ENCODE results near the gene DIPK2A. TPM values are rescaled to one million over a fixed set of nuclear protein-coding genes. Genes with fewer than 3 reads are reported as not detected.

Gene DIPK2A
- total RNA-seq, 1 experiment from 2014 or later, result 14.3 TPM

DNA sequence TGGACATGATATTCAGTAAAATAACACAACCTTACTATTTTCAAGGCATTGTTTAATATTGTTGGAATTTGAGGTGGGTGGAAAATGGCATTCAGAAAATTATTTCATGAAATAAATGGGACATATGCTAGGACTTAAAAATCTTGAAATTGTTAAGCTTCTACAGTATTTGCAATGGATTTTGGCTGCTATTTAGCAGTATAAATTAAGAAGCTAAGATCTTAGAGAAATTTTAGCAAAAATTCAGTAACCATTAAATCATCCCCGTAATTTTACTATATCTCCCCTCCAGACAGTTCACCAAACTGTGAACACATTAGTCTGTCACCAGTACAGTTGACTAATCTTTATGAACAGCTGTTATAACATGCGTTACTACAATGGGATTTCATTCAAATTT is 8.2 kb downstream of the DIPK2A start:
- ChIA-PET CTCF (no interaction called here), POLR2A (no interaction called here)
- H3K4me3 ChIP-seq (ENCODE audit: low read depth in 2 of 2, low read length in 2 of 2), result no peak overlapping the region
- H3K4me1 ChIP-seq (ENCODE audit: control insufficient read depth, insufficient read depth, low read length), result peaks cover 4% of the 10 kb centered on the region; the same call in 1 of the 2 replicates
- no peak for DNase-seq (ENCODE audit: low read depth, low spot score)
- BruUV-seq (replicated peaks), result no TSS peak
- no peak for ATAC-seq
- no peaks in the 10 kb centered on the region for H3K9me3 ChIP-seq (ENCODE audit: control insufficient read depth, insufficient read depth, low read depth, low read length)
- no peak overlapping the region for H3K27ac ChIP-seq (ENCODE audit: low read length)
- TF ChIP-seq SIN3A (IDR thresholded peaks at IDR 0.05; ENCODE audit: borderline replicate concordance, insufficient read depth, low read depth, low read length), result no peak
- TF ChIP-seq TCF7L2 (IDR thresholded peaks at IDR 0.05; ENCODE audit: low read depth, low read length), result no peak
- no peak for TF ChIP-seq POLR2AphosphoS5 (IDR thresholded peaks at IDR 0.05; ENCODE audit: low read depth, low read length)
- TF ChIP-seq, protein P1, sequence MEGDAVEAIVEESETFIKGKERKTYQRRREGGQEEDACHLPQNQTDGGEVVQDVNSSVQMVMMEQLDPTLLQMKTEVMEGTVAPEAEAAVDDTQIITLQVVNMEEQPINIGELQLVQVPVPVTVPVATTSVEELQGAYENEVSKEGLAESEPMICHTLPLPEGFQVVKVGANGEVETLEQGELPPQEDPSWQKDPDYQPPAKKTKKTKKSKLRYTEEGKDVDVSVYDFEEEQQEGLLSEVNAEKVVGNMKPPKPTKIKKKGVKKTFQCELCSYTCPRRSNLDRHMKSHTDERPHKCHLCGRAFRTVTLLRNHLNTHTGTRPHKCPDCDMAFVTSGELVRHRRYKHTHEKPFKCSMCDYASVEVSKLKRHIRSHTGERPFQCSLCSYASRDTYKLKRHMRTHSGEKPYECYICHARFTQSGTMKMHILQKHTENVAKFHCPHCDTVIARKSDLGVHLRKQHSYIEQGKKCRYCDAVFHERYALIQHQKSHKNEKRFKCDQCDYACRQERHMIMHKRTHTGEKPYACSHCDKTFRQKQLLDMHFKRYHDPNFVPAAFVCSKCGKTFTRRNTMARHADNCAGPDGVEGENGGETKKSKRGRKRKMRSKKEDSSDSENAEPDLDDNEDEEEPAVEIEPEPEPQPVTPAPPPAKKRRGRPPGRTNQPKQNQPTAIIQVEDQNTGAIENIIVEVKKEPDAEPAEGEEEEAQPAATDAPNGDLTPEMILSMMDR (IDR thresholded peaks at IDR 0.05), result no peak
- TF ChIP-seq, protein P2, sequence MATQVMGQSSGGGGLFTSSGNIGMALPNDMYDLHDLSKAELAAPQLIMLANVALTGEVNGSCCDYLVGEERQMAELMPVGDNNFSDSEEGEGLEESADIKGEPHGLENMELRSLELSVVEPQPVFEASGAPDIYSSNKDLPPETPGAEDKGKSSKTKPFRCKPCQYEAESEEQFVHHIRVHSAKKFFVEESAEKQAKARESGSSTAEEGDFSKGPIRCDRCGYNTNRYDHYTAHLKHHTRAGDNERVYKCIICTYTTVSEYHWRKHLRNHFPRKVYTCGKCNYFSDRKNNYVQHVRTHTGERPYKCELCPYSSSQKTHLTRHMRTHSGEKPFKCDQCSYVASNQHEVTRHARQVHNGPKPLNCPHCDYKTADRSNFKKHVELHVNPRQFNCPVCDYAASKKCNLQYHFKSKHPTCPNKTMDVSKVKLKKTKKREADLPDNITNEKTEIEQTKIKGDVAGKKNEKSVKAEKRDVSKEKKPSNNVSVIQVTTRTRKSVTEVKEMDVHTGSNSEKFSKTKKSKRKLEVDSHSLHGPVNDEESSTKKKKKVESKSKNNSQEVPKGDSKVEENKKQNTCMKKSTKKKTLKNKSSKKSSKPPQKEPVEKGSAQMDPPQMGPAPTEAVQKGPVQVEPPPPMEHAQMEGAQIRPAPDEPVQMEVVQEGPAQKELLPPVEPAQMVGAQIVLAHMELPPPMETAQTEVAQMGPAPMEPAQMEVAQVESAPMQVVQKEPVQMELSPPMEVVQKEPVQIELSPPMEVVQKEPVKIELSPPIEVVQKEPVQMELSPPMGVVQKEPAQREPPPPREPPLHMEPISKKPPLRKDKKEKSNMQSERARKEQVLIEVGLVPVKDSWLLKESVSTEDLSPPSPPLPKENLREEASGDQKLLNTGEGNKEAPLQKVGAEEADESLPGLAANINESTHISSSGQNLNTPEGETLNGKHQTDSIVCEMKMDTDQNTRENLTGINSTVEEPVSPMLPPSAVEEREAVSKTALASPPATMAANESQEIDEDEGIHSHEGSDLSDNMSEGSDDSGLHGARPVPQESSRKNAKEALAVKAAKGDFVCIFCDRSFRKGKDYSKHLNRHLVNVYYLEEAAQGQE (IDR thresholded peaks at IDR 0.05; ENCODE audit: insufficient read depth in 1 of 2, low read depth in 2 of 2, low read length in 1 of 2), result no peak
- no peaks in the 10 kb centered on the region for H3K36me3 ChIP-seq (ENCODE audit: control insufficient read depth, insufficient read depth, low read length)
- in situ Hi-C loops (cut with HindIII; ENCODE audit: low pct_unique_long_range_greater_than_20kb, low sequenced_read_pairs), result no loop called here
- intact Hi-C loops (cut with micrococcal nuclease; ENCODE audit: unreplicated experiment), result loop anchor here (5.0 kb wide), 1 partner anchor 792 kb away; no protein-coding TSS in a partner anchor
- no peaks in the 10 kb centered on the region for H3K27me3 ChIP-seq (ENCODE audit: control insufficient read depth, insufficient read depth, low read length)

DNA sequence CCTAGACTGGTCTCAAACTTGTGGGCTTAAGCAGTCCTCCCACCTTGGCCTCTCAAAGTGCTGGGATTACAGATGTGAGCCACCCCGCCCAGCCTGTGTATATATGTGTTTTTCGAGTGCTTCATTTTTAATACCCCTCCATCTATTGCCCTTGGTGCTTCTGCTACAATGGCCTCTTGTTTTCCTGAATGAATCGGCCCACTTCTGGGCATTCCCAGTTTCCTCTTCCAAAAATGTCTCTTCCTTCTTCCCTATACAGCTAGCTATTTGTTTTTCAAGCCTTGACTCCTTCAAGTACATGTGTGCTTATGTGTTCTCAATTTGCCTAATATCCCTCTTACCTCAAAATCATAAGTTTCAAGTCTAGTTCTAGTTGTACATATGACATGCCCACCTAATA is 16.7 kb downstream of the DIPK2A start:
- H3K27ac ChIP-seq (ENCODE audit: low read length), result no peak overlapping the region
- TF ChIP-seq TCF7L2 (IDR thresholded peaks at IDR 0.05; ENCODE audit: low read depth, low read length) (no peak), SIN3A (IDR thresholded peaks at IDR 0.05; ENCODE audit: borderline replicate concordance, insufficient read depth, low read depth, low read length) (no peak), POLR2AphosphoS5 (IDR thresholded peaks at IDR 0.05; ENCODE audit: low read depth, low read length) (no peak)
- TF ChIP-seq, protein P1 (IDR thresholded peaks at IDR 0.05), result no peak
- TF ChIP-seq, protein P2 (IDR thresholded peaks at IDR 0.05; ENCODE audit: insufficient read depth in 1 of 2, low read depth in 2 of 2, low read length in 1 of 2), result no peak
- no peak overlapping the region for H3K4me3 ChIP-seq (ENCODE audit: low read depth in 2 of 2, low read length in 2 of 2)
- intact Hi-C loops (cut with micrococcal nuclease; ENCODE audit: unreplicated experiment) (no loop called here), in situ Hi-C loops (cut with HindIII; ENCODE audit: low pct_unique_long_range_greater_than_20kb, low sequenced_read_pairs) (no loop called here)
- CTCF ChIA-PET, result no interaction called here
- H3K36me3 ChIP-seq (ENCODE audit: control insufficient read depth, insufficient read depth, low read length), result no peaks in the 10 kb centered on the region
- POLR2A ChIA-PET, result no interaction called here
- H3K9me3 ChIP-seq (ENCODE audit: control insufficient read depth, insufficient read depth, low read depth, low read length), result no peaks in the 10 kb centered on the region
- no TSS peak for BruUV-seq (replicated peaks)
- H3K27me3 ChIP-seq (ENCODE audit: control insufficient read depth, insufficient read depth, low read length), result no peaks in the 10 kb centered on the region
- no peaks in the 10 kb centered on the region for H3K4me1 ChIP-seq (ENCODE audit: control insufficient read depth, insufficient read depth, low read length)
- DNase-seq (ENCODE audit: low read depth, low spot score), result no peak
- no peak for ATAC-seq

Measured in Panc1 (cell line).